Measurements from ENCODE around the gene ICAM5. TPM values are rescaled to one million over a fixed set of nuclear protein-coding genes. Genes with fewer than 3 reads are reported as not detected.

ICAM5 gene
- total and polyA plus RNA-seq, 9 of the 15 experiments (the other 6 are each of a cell fraction or from before 2014, with no cell fraction given): 0.10 to 114 (median 13.7) TPM

GRCh38 chr19:10270180-10270615, 19.6 kb upstream of the ICAM5 start (continued):
- TF ChIP-seq MXD1 (CRISPR knock-in tag; IDR thresholded peaks at IDR 0.05; ENCODE audit: borderline replicate concordance, poor library complexity, severe bottlenecking) (no peak), ZNF184 (CRISPR knock-in tag; IDR thresholded peaks at IDR 0.05) (no peak), SNRNP70 (optimal IDR thresholded peaks at IDR 0.05; ENCODE audit: low read depth, low read length) (no peak), CBFB (CRISPR knock-in tag; IDR thresholded peaks at IDR 0.05) (peak; percentile 31; the same call in 1 of the 2 replicates)

GRCh38 chr19:10270616-10271394, 18.9 kb upstream of the ICAM5 start, which contains the start of gene ICAM1:
Gene ICAM1 (plus strand): TSS chr19:10271120. CDS start chr19:10271160, 40 bp downstream.
- WGBS (ENCODE audit: insufficient coverage, low coverage, missing lambda C conversion rate): 1% methylated on average over 51 of the region's 51 CpGs
- Histone ChIP-seq H3K4me3 (peak within 1 kb of the TSS; percentile 48), H4K20me1 (replicated peaks; ENCODE audit: control insufficient read depth, insufficient read depth, low read length) (no peaks in the 10 kb centered on the region), H2AFZ (ENCODE audit: low read depth, low read length) (peak within 1 kb of the TSS; percentile 91), H3K4me2 (ENCODE audit: insufficient read depth, low read length) (peak within 1 kb of the TSS; percentile 76), H3K4me1 (replicated peaks in 1 of 2; ENCODE audit: control insufficient read depth in 2 of 2, insufficient read depth in 2 of 2, low read length in 2 of 2) (peaks cover 16 to 33% of the 10 kb centered on the region in 2 experiments; a peak in 4 of 5 replicates), H3K27ac (ENCODE audit: extremely low read depth, low read depth, low read length) (peak within 1 kb of the TSS; percentile 81), H3K79me2 (ENCODE audit: control insufficient read depth, insufficient read depth, low read length) (peaks cover 30% of the 10 kb centered on the region), H3K27me3 (ENCODE audit: control insufficient read depth in 2 of 2, insufficient read depth in 2 of 2, low read length in 2 of 2) (no peaks in the 10 kb centered on the region), H3K9ac (ENCODE audit: insufficient read depth in 1 of 2, low read depth in 2 of 2, low read length in 2 of 2) (peak within 1 kb of the TSS; percentile 73 to 93), H3K9me3 (replicated peaks; ENCODE audit: control insufficient read depth, insufficient read depth, low read depth, low read length) (no peaks in the 10 kb centered on the region), H3K36me3 (ENCODE audit: control insufficient read depth, insufficient read depth, low read length) (peaks cover 26% of the 10 kb centered on the region; the same call in 2 of the 3 replicates), H3K9me1 (ENCODE audit: control insufficient read depth, insufficient read depth, low read length) (no peaks in the 10 kb centered on the region)
- FAIRE-seq: peak; percentile 92
- peak; percentile 88 for ATAC-seq
- in situ Hi-C loops (cut with MboI) (loop anchor here (5.0 kb wide), 1 partner anchor 116 kb away; no protein-coding TSS in a partner anchor), intact Hi-C loops (cut with micrococcal nuclease) (loop anchor here (1.0 to 2.0 kb wide), 3 partner anchors 18 to 110 kb away; partner anchors contain the start of genes ICAM5, RAVER1 and TYK2)
- ChIA-PET CTCF (ENCODE audit: low intra/inter-chr PET ratio) (interaction anchor here (3.9 kb wide), 1 partner anchor 118 kb away, joined by 77 read pairs; no protein-coding TSS in a partner anchor), POLR2A (interaction anchor here (0.6 to 3.7 kb wide), 22 partner anchors 8 to 385 kb away, joined by 3 to 74 read pairs (median 4); partner anchors contain the start of genes FDX2, ICAM4, ICAM5 and PPAN)
- peak; percentile 71 to 92 (median 80) for DNase-seq (ENCODE audit: extremely low read depth in 1 of 4, low spot score in 3 of 4)
- BruUV-seq (replicated peaks): TSS peak; percentile 97
- TF ChIP-seq JUND (IDR thresholded peaks at IDR 0.05; ENCODE audit: borderline replicate concordance, low read depth, low read length) (peak; percentile 49), JUND (tag; IDR thresholded peaks at IDR 0.05; ENCODE audit: borderline replicate concordance, low read depth, low read length) (no peak; the same call in 2 of the 3 replicates), ATF6 (CRISPR knock-in tag; IDR thresholded peaks at IDR 0.05) (peak; percentile 57; the same call in 1 of the 2 replicates), FOS (IDR thresholded peaks at IDR 0.05; ENCODE audit: extremely low read depth, insufficient read length) (no peak), GTF3C2 (IDR thresholded peaks at IDR 0.05; ENCODE audit: borderline replicate concordance, extremely low read depth, insufficient read length) (peak; percentile 13), ZNF511 (CRISPR knock-in tag; IDR thresholded peaks at IDR 0.05) (0 out of 2 replicates have a peak, but pooled peaks have one; percentile 23), ZSCAN29 (IDR thresholded peaks at IDR 0.05) (peak; percentile 96), ZNF239 (CRISPR knock-in tag; IDR thresholded peaks at IDR 0.05) (no peak)

All from K562 (cell line).